NCI-H2029 (cell line): ENCODE results near the gene RRP9.
"Not testable (repeated sequence)": the region's sequence is repeated elsewhere in the genome, so short reads cannot be mapped to it uniquely, and the experiment has no call there.

Experiments
- DNase-seq: peaks from one replicate; lab custom pipeline; 2025; lab: John Stamatoyannopoulos, UW

RRP9 gene

GRCh38 chr3:51938780-51939425, 2.8 kb downstream of the RRP9 start:
- no peak for DNase-seq

GRCh38 chr3:51937611-51938450, 3.9 kb downstream of the RRP9 start:
- DNase-seq = no peak

GRCh38 chr3:51937014-51937413, 4.7 kb downstream of the RRP9 start:
- DNase-seq = no peak

- no peak for DNase-seq
Observed at GRCh38 chr3:51935886-51936755, 5.6 kb downstream of the RRP9 start.

- DNase-seq = no peak
Observed at GRCh38 chr3:51934991-51935885, 6.5 kb downstream of the RRP9 start.

GRCh38 chr3:51934139-51934850, 7.4 kb downstream of the RRP9 start:
- no peak for DNase-seq

- no peak for DNase-seq
Observed at GRCh38 chr3:51933471-51934138, 8.1 kb downstream of the RRP9 start.

- DNase-seq = no peak
Observed at GRCh38 chr3:51932471-51933370, 9.0 kb downstream of the RRP9 start.

- no peak for DNase-seq
Observed at GRCh38 chr3:51931756-51932155, 9.9 kb downstream of the RRP9 start.

GRCh38 chr3:51930439-51930838, 11.3 kb downstream of the RRP9 start:
- no peak for DNase-seq

- no peak for DNase-seq
Observed at GRCh38 chr3:51929420-51930003, 12.2 kb downstream of the RRP9 start.

GRCh38 chr3:51928981-51929380, 12.7 kb downstream of the RRP9 start:
- not testable (repeated sequence) for DNase-seq

- no peak for DNase-seq
Observed at GRCh38 chr3:51928438-51928837, 13.3 kb downstream of the RRP9 start.

- DNase-seq = no peak
Observed at GRCh38 chr3:51927061-51927977, 14.4 kb downstream of the RRP9 start.

GRCh38 chr3:51921081-51921578, 20.6 kb downstream of the RRP9 start:
- no peak for DNase-seq

- no peak for DNase-seq
Observed at GRCh38 chr3:51916418-51916817, 25.3 kb downstream of the RRP9 start.

GRCh38 chr3:51908026-51908425, 33.7 kb downstream of the RRP9 start:
- DNase-seq = no peak
